AG04450 (cell line): ENCODE data around the gene ZNF304. TPM values are rescaled to one million over a fixed set of nuclear protein-coding genes. Genes with fewer than 3 reads are reported as not detected.
A peak's percentile ranks its signal among the peaks of the same experiment; 100 is the strongest.

ENCODE experiments used
- CTCF ChIA-PET: fragments of 300-600, 350-600 bp; formaldehyde crosslinking; extraction: SDS; loops from one replicate; lab custom pipeline; 2022; ENCODE audit warnings: antibody characterized with exemption, inconsistent platforms; lab: Charles Lee
- POLR2A ChIA-PET: fragments of 350-600 bp; formaldehyde crosslinking; extraction: SDS; loops from one replicate; lab custom pipeline; 2021; ENCODE audit warnings: antibody characterized with exemption, inconsistent platforms; lab: Yijun Ruan, JAX
- DNase-seq: peaks from one replicate; pipeline ENCODE4 v3.0.0-alpha.2; 2011; ENCODE audit warnings: low read depth, low spot score
- H3K27ac ChIP-seq: one replicate; pipeline ENCODE4 v1.5.1; 2012; ENCODE audit warnings: low read depth, low read length, control low read depth
- H3K27me3 ChIP-seq: one replicate; pipeline ENCODE4 v1.6.0; 2012; ENCODE audit warnings: low read length; ENCODE audit not compliant: control insufficient read depth, insufficient read depth
- H3K4me3 ChIP-seq: 2 replicates; pipeline ENCODE4 v1.5.1; 2011; ENCODE audit warnings: mild to moderate bottlenecking, low read depth, low read length, control low read depth
- H3K9me3 ChIP-seq: 2 replicates; pipeline ENCODE4 v1.5.1; 2012; ENCODE audit warnings: low read length; ENCODE audit not compliant: control insufficient read depth, insufficient read depth
- CTCF ChIP-seq: IDR thresholded peaks from 2 replicates; pipeline ENCODE4 v1.5.1; 2011; ENCODE audit warnings: low read depth, low read length, control low read depth, inconsistent platforms
- polyA plus RNA-seq: library from polyadenylated mRNA; depleted of rRNA; stranded (reverse); fragments of >200 nt; gene quantifications from 2 replicates; pipeline ENCODE4 v1.2.3, GENCODE V29; 2011

The ZNF304 gene
- polyA plus RNA-seq, 1 experiment, result 7.8 TPM

- Histone ChIP-seq H3K9me3 (no peaks in the 10 kb centered on the region; the same call in 1 of the 2 replicates), H3K27me3 (peaks cover 2% of the 10 kb centered on the region), H3K27ac (no peak overlapping the region), H3K4me3 (no peak overlapping the region)
- no peak for TF ChIP-seq CTCF
- ChIA-PET POLR2A (no interaction called here), CTCF (no interaction called here)
- no peak for DNase-seq
Observed at GRCh38 chr19:57308514-57308913, 42.6 kb upstream of the ZNF304 start.

- ChIA-PET POLR2A (interaction anchor here (2.0 kb wide), 1 partner anchor 9 kb away, joined by 6 read pairs; no protein-coding TSS in a partner anchor), CTCF (no interaction called here)
- no peak for DNase-seq
- H3K27me3 ChIP-seq, result peaks cover 8% of the 10 kb centered on the region
- no peaks in the 10 kb centered on the region; the same call in 1 of the 2 replicates for H3K9me3 ChIP-seq
- no peak overlapping the region for H3K4me3 ChIP-seq
- no peak overlapping the region for H3K27ac ChIP-seq
- TF ChIP-seq CTCF, result no peak
Observed at GRCh38 chr19:57310792-57311191, 40.3 kb upstream of the ZNF304 start.

GRCh38 chr19:57314146-57314545 lies 36.9 kb upstream of the ZNF304 start:
- Histone ChIP-seq H3K4me3 (no peak overlapping the region), H3K27me3 (peaks cover 12% of the 10 kb centered on the region), H3K27ac (no peak overlapping the region), H3K9me3 (no peaks in the 10 kb centered on the region)
- no peak for DNase-seq
- ChIA-PET CTCF (no interaction called here), POLR2A (no interaction called here)
- no peak for TF ChIP-seq CTCF

GRCh38 chr19:57317503-57317902 lies 33.6 kb upstream of the ZNF304 start:
- no peak for DNase-seq
- Histone ChIP-seq H3K9me3 (peaks cover 4% of the 10 kb centered on the region; the same call in 1 of the 2 replicates), H3K4me3 (peak overlapping the region; percentile 36; the same call in 1 of the 2 replicates), H3K27ac (no peak overlapping the region), H3K27me3 (peaks cover 12% of the 10 kb centered on the region)
- no peak for TF ChIP-seq CTCF
- CTCF ChIA-PET, result interaction anchor here (1.6 kb wide), 1 partner anchor 15 kb away, joined by 5 read pairs; no protein-coding TSS in a partner anchor
- POLR2A ChIA-PET, result interaction anchor here (0.9 kb wide), 1 partner anchor 15 kb away, joined by 10 read pairs; no protein-coding TSS in a partner anchor

- ChIA-PET CTCF (interaction anchor here (0.6 kb wide), 1 partner anchor 75 kb away, joined by 3 read pairs; no protein-coding TSS in a partner anchor), POLR2A (interaction anchor here (0.6 to 0.7 kb wide), 3 partner anchors 18 to 128 kb away, joined by 3 to 7 read pairs (median 7); no protein-coding TSS in a partner anchor)
- peak overlapping the region; percentile 81 for H3K27ac ChIP-seq
- DNase-seq, result no peak
- peak overlapping the region; percentile 85 for H3K4me3 ChIP-seq
- no peak for TF ChIP-seq CTCF
- peaks cover 4% of the 10 kb centered on the region for H3K27me3 ChIP-seq
- peaks cover 4% of the 10 kb centered on the region; the same call in 1 of the 2 replicates for H3K9me3 ChIP-seq
Observed at GRCh38 chr19:57319869-57320179, 31.2 kb upstream of the ZNF304 start.
